ENCODE measurements around the gene TMC5.

The TMC5 gene

DNA sequence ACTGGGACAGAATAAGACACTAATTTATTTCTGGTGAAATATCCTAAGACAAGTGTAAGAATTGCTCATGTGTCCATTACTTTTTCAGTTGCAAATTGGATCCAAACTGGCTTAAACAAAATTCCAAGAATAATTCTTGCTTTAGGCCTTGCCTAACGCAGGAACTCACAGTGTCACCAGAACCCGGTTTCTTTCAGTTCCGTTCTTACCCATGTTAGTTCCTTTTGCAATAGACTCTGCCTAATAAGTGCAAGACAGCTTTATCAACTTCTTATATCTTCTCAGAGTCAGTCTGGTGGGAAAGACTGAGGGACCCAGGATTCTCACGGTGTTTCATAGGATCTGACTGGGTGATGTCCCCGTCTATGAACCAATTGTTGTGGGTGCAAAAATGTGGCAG, 79.5 kb downstream of the TMC5 start:
- Histone ChIP-seq H3K27ac (no peak overlapping the region), H3K4me3 (no peak overlapping the region)

- Histone ChIP-seq H3K4me3 (no peak overlapping the region), H3K27ac (no peak overlapping the region)
These were observed 81.3 kb downstream of the TMC5 start for GRCh38 chr16:19499006-19499405.

GRCh38 chr16:19499481-19499880, 81.8 kb downstream of the TMC5 start:
- no peak overlapping the region for H3K27ac ChIP-seq
- H3K4me3 ChIP-seq: no peak overlapping the region

- no peak overlapping the region for H3K4me3 ChIP-seq
- no peak overlapping the region for H3K27ac ChIP-seq
These were observed 84.9 kb downstream of the TMC5 start for GRCh38 chr16:19502395-19503131.

GRCh38 chr16:19503461-19504075, 85.9 kb downstream of the TMC5 start:
- no peak overlapping the region for H3K27ac ChIP-seq

DNA sequence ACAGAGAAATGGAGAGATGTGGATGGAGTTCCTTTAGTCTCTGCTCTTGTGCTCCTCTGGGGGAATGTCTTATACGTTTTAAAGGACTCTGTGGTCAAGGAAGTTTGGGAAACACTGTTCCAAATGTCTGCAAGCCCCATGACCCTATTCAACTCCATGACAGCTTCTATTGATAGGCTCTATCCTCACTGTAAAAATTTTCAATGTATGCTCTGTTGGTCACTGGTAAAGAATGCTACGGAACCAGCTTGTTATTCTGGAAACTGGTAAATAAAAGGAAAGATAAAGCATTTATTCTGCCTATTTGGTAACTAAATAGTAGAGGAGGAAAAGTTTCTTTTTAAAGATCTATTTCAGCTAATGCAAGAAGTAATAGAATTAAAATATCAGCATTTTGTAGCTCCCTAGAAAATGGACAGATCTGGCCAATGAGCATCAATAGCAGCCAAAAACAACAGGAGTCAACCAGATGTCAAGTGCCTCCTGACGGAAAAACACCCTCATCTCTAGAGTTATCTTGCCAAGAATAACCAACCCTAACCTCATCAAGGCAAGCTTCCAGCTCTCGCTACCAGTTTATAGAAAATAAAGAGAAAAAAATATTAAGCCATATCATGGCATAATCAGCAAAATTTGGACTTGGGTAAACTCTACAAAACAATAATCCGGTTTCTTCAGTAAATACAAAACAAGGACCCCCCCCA, 88.1 kb downstream of the TMC5 start:
- Histone ChIP-seq H3K4me3 (no peak overlapping the region), H3K27ac (no peak overlapping the region)

More at GRCh38 chr16:19503461-19504075, 85.9 kb downstream of the TMC5 start:
- no peak overlapping the region for H3K4me3 ChIP-seq

- no peak overlapping the region for H3K27ac ChIP-seq
- H3K4me3 ChIP-seq: no peak overlapping the region
These were observed 89.3 kb downstream of the TMC5 start for GRCh38 chr16:19506965-19507364.

DNA sequence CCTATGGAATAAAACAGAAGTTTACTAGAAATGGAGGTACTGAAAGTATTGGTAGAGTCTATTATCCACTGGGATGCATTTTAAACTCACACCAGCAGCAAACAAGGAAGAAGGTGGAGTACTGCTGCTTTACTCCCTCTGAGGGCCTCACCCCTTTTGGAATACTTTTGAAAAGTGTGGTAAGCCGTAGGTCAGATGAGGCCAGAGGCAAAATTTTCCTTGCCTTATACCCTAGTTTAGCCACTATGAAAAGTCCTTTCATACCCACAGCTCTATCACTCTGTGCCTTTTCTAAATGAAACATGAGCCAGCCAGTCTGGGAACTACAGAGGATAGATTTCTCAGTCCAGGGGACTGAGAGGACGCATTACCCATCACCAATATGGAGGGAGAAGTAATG, 90.2 kb downstream of the TMC5 start:
- Histone ChIP-seq H3K4me3 (no peak overlapping the region), H3K27ac (no peak overlapping the region)

GRCh38 chr16:19512297-19512696, 94.6 kb downstream of the TMC5 start:
- Histone ChIP-seq H3K4me3 (no peak overlapping the region), H3K27ac (no peak overlapping the region)

DNA sequence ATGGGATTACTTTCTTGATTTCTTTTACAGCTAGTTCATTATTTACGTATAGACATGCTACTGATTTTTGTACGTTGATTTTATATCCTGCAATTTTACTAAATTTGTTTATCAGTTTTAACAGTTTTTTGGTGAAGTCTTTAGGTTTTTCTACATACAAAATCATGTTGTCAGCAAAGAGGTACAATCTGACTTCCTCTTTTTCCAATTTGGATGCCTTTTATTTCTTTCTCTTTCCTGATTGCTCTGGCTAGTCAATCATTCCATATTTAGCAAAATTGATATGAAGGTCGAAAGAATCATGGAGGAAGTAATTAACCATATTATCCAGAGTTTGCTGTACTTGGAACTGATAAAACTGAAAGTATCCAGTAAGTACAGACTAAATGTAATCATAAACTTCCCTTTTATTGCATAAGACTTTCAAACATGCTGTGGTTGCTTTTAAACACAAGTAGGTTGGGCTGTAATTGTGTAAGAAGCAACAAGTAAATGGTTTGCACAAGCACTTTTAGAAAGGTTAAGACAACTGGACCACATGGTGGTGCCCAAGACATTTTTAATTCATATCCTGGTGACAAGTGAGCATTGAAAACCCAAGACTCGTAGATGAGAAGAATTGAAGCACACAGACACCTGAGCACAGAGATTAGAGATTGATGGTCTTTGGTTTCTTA, 95.8 kb downstream of the TMC5 start:
- Histone ChIP-seq H3K4me3 (no peak overlapping the region), H3K27ac (peak overlapping the region in 1 of 21 experiments; percentile 26)

- peak overlapping the region in 1 of 21 experiments; percentile 7 for H3K27ac ChIP-seq
- no peak overlapping the region for H3K4me3 ChIP-seq
These were observed 98.1 kb downstream of the TMC5 start for GRCh38 chr16:19515757-19516156.

DNA sequence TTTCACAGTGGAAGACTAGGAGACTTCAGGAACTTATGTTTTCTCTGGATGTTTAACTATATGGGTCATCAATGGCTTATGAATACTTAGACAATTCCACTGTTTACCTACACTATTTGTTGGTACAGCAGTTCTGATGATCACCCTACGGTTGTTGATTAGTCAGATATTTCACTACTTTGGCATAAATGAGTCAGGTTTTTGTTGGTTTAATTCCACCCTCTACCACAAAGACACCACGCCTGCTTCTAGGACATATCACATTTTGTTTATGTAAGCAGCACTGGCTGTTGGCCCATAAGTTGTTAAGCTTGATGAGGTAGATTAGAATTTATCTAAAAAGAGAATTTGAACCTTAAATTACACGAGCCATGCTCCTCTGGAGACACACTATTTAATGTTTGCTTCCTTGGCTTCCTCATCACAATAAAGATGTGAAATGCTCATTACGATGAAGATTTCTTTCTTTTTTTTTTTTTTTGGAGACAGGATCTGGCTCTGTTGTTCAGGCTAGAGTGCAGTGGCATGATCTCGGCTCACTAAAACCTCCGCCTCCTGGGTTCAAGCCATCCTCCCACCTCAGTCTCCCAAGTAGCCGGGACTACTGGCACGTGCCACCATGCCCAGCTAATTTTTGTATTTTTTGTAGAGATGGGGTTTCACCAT, 99.9 kb downstream of the TMC5 start:
- H3K4me3 ChIP-seq: no peak overlapping the region
- peak overlapping the region in 1 of 21 experiments; percentile 20 for H3K27ac ChIP-seq

DNA sequence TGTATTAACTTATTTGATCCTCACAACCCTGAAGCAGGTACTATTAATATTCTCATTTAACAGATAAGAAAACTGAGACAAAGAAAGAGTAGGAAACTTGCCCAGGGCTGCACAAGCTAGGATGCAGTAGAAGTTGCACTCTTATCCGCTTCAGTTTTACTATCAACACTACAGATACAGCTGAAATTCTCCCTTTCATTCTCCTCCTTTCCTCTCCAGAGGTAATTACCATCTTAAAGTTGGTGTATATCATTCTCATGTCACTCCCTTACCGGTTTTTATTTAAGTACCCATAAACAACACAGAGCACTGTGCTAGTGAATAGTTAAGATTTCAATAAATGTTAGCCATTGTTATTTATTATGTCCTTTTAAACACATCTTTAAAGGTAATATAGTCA, 100.7 kb downstream of the TMC5 start:
- Histone ChIP-seq H3K4me3 (no peak overlapping the region), H3K27ac (no peak overlapping the region)

- Histone ChIP-seq H3K4me3 (peak overlapping the region; percentile 55 to 96 (median 62)), H3K27ac (peak overlapping the region in 20 of 21 experiments; percentile 72 to 93 (median 88))
These were observed 103.2 kb downstream of the TMC5 start for GRCh38 chr16:19520861-19521331.

DNA sequence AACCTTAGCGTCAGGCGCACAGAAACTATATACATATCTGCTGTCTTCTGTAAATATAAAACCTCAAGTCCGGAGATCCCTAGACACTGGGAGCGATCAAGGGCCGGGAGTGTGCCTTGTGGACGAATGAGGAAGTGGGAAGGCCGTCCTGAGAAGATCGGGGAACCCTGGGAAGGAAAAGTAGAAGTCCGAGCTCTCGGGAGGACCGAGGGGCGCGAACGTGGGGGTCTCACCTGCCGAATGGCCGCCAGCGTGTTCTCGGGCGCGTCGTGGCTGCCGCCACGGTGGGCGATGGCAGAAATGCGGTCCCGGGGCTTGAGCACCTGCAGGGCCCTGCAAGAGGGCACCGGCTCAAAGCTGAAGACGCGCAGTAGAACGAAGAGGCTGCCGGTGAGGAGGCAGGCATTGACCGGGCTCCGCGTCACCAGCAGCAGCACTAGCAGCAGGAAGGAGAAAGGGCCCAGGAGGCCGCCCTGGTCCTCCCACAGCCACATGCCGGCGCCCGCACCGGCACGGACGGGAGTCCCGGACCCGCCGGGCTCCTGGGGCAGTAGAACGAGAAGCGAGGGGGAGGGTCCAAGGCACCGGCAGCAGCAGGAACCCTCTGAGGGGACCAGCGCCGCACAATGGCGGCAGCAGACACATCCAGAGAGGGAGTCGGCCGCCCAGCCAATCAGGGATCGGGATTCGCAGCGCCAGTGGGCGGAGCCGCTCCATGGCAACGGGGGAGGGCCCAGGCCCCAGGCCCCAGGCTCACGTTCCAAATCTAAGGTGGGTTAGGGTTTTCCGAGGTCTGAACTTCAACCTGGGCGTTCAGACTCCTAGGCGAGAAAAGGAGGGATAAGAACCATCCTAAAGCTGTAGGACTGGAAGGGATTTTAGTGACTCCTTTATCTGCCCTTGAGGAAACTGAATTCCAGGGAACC, 104.1 kb downstream of the TMC5 start, which contains the start of gene GDE1:
TSS of gene GDE1 (minus strand) at position 628 of the 926 bp plus-strand sequence. CDS start at position 494, 134 bp downstream.
- peak within 1 kb of the TSS; percentile 8 to 93 (median 87) for H3K27ac ChIP-seq
- peak within 1 kb of the TSS; percentile 55 to 96 (median 62) for H3K4me3 ChIP-seq

GRCh38 chr16:19522397-19522732, 104.7 kb downstream of the TMC5 start:
- peak overlapping the region in 9 of 21 experiments; percentile 76 to 92 (median 87) for H3K27ac ChIP-seq
- peak overlapping the region in 2 of 7 experiments; percentile 62 to 85 for H3K4me3 ChIP-seq

DNA sequence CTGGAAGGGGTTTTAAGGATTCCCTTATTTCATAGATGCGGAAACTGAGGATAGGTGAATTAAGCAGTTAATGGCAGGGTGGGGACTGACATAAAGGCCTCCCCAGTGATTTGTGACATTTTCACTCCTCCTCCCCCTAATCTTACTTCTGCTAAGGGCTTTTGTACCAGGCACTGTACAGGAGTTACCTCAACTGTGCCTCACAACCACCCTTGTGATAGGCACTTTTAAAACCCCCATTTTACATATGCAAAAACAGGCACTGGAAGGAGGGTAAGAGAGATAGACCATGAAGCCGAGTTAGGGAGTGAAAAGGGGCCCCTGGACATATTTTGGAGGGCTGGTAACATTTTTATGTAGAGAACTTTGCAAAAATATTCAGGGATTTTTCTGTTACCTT, 105.1 kb downstream of the TMC5 start:
- H3K4me3 ChIP-seq: no peak overlapping the region
- peak overlapping the region in 1 of 21 experiments; percentile 91 for H3K27ac ChIP-seq

DNA sequence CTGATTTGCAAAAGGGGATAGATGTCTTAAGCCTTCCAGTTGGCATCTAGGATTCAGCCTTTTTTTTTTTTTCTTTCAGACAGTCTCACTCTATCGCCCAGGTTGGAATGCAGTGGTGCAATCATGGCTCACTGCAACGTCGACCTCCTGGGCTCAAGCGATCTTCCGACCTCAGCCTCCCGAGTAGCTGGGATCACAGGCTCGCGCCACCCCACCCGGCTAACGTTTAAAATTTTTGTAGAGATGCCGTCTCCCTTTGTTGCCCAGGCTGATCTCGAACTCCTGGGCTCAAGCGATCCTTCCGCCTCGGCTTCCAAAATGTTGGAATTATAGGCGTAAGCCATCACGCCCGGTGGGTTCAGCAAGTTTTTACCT, 105.5 kb downstream of the TMC5 start:
- Histone ChIP-seq H3K27ac (peak overlapping the region in 1 of 21 experiments; percentile 82), H3K4me3 (no peak overlapping the region)
